ENCODE results near the gene KIAA0040.

Gene KIAA0040

GRCh38 chr1:175158170-175158591 is 34.4 kb downstream of the KIAA0040 start:
- no peaks in the 10 kb centered on the region for H3K9me3 ChIP-seq (ENCODE audit: severe bottlenecking)
- TF ChIP-seq, protein P1, sequence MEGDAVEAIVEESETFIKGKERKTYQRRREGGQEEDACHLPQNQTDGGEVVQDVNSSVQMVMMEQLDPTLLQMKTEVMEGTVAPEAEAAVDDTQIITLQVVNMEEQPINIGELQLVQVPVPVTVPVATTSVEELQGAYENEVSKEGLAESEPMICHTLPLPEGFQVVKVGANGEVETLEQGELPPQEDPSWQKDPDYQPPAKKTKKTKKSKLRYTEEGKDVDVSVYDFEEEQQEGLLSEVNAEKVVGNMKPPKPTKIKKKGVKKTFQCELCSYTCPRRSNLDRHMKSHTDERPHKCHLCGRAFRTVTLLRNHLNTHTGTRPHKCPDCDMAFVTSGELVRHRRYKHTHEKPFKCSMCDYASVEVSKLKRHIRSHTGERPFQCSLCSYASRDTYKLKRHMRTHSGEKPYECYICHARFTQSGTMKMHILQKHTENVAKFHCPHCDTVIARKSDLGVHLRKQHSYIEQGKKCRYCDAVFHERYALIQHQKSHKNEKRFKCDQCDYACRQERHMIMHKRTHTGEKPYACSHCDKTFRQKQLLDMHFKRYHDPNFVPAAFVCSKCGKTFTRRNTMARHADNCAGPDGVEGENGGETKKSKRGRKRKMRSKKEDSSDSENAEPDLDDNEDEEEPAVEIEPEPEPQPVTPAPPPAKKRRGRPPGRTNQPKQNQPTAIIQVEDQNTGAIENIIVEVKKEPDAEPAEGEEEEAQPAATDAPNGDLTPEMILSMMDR (IDR thresholded peaks at IDR 0.05; ENCODE audit: low read depth, low read length), result no peak
- no peak overlapping the region for H3K4me3 ChIP-seq (ENCODE audit: low read depth, low read length)
- H3K27me3 ChIP-seq (ENCODE audit: insufficient read depth, low read depth, severe bottlenecking), result no peaks in the 10 kb centered on the region
- H3K27ac ChIP-seq, result no peak overlapping the region
- DNase-seq, result no peak
- H3K36me3 ChIP-seq, result no peaks in the 10 kb centered on the region

DNA sequence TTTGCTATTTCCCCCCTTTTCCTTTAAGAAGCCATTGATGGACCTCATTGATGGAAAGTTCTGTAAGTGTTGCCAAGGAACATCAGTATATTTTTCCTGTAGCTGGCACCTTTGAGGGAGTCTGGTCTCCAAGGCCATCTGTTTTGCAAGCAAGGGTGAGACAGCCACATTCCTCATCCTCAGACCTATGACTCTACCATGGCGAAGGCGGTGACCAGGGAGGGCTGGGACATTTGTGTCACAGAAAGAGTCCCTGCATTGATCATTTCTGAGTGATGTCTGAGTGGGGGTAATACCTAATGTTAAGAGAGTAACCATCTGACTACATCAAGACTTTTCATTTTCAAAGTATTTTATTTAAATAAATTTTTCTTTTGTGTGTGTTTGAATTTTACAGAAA is 35.4 kb downstream of the KIAA0040 start:
- H3K27ac ChIP-seq, result no peak overlapping the region
- TF ChIP-seq, protein P1 (IDR thresholded peaks at IDR 0.05; ENCODE audit: low read depth, low read length), result no peak
- no peak overlapping the region for H3K4me3 ChIP-seq (ENCODE audit: low read depth, low read length)
- H3K36me3 ChIP-seq, result no peaks in the 10 kb centered on the region
- DNase-seq, result no peak
- no peaks in the 10 kb centered on the region for H3K9me3 ChIP-seq (ENCODE audit: severe bottlenecking)
- H3K27me3 ChIP-seq (ENCODE audit: insufficient read depth, low read depth, severe bottlenecking), result no peaks in the 10 kb centered on the region

DNA sequence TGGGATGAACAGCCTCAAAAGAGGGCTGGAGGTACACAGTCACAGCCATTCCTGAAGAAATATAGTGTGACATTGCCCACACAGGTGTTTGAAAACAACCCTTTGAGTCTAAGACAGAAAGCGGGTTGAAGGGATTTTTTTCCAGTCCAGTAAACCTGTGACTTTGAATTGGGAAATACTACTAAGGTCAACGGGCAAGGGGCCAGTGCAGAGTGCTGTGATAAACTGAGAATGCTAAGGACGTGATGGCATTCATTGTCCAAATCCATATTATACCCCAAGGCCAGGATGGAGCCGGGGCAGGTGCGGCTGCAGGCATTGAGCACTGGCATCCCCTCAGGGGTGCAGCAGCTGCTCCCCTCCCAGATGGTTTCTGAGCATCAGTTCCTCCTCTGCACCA is 36.6 kb downstream of the KIAA0040 start:
- DNase-seq, result no peak

DNA sequence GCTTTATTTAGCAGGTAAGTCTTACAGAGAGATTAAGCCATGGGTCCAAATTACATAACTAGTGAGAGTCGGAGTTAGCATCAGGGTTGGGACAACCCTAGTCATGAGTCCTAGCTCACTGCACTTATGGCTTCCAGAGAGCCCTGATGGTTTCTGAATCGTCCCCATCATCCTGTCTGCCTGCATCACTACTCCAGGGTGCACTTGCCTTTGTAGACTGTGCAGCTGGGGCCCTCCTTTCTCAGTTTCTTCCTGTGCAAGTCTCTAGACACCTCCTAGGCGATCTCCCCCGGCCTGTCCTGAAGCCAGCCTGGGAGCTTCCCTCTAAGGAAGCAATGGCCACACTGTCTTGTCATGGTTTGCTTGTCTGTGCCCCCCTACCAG is 37.1 kb downstream of the KIAA0040 start:
- H3K36me3 ChIP-seq, result no peaks in the 10 kb centered on the region
- TF ChIP-seq, protein P1 (IDR thresholded peaks at IDR 0.05; ENCODE audit: low read depth, low read length), result no peak
- H3K27ac ChIP-seq, result no peak overlapping the region
- no peak overlapping the region for H3K4me3 ChIP-seq (ENCODE audit: low read depth, low read length)
- no peak for DNase-seq
- no peaks in the 10 kb centered on the region for H3K27me3 ChIP-seq (ENCODE audit: insufficient read depth, low read depth, severe bottlenecking)
- no peaks in the 10 kb centered on the region for H3K9me3 ChIP-seq (ENCODE audit: severe bottlenecking)

More for the DNA sequence above, 36.6 kb downstream of the KIAA0040 start:
- Histone ChIP-seq H3K27ac (no peak overlapping the region), H3K27me3 (ENCODE audit: insufficient read depth, low read depth, severe bottlenecking) (no peaks in the 10 kb centered on the region), H3K9me3 (ENCODE audit: severe bottlenecking) (no peaks in the 10 kb centered on the region), H3K36me3 (no peaks in the 10 kb centered on the region), H3K4me3 (ENCODE audit: low read depth, low read length) (no peak overlapping the region)
- TF ChIP-seq, protein P1 (IDR thresholded peaks at IDR 0.05; ENCODE audit: low read depth, low read length), result no peak

DNA sequence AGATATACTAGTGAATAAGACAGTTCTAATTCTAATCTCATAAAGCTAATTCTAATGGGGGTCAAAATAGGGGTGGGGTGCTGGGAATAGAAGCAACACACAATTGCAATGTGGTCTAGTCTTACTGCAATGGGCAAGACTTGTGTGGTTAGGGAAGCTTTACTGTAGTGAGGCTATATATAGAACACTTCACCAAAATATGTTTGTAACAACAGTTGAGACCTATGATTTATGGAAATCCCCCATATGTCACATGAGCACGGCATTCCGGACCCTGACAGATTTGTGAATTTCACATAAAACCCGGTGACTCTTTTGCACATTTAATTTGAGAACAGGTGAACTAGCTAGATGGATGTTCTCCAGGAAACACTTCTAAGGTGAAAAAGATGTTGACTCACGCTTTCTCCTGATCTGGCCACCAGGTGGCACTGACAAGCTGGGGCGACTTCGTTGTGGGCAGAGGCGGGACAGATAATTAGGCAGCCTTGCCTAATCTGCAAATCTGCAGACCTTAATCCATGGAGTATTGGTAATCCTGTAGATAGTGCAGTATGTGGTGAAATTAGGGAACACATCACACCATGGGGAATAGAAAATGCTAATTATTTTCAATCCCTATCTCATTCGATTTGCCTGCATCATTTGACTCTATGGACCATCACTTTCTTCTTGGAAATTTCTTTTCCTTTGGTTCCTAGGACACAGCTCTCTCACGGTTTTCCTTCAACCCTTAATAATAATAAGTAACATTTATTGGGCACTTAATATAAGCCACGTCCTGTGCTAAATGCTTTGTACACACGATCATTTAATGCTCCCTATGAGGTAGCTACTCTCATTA is 37.7 kb downstream of the KIAA0040 start:
- H3K36me3 ChIP-seq, result no peaks in the 10 kb centered on the region
- no peak overlapping the region for H3K4me3 ChIP-seq (ENCODE audit: low read depth, low read length)
- peak; percentile 87 for DNase-seq
- H3K27ac ChIP-seq, result no peak overlapping the region
- TF ChIP-seq, protein P1 (IDR thresholded peaks at IDR 0.05; ENCODE audit: low read depth, low read length), result peak; percentile 92
- no peaks in the 10 kb centered on the region for H3K9me3 ChIP-seq (ENCODE audit: severe bottlenecking)
- no peaks in the 10 kb centered on the region for H3K27me3 ChIP-seq (ENCODE audit: insufficient read depth, low read depth, severe bottlenecking)
